Measurements from ENCODE around the gene TNP1.

DNA sequence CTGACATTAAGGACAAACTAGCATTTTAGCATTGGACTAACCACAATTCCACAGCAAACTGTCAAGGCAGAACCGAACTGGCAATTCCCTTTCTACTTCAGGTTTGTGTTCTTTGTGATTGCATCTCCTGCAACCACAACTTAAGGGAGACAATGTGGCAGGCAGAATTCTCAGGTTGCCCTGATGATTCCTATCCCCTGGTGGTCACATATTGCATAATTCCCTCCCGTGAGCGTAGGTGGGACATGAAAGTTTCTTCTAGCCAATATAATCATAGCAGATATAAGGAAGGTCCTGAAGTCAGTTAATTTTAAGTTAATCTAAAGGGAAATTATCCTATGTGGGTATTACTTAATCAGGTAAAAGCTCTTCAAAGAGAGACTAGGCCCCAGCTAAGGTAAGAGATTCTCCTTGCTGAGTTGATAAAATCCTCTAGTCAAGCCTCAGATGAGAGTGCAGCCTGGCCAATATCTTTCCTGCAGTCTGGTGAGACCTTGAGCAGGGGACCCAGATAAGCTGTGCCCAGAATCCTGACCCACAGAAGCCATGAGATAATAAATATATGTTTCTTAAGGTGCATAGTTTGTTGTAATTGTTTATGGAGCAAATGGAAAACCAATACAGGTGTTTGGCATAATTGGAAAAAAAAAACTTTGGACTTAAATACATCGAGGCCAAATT is 45.9 kb upstream of the TNP1 start:
- TF ChIP-seq CTCF (IDR thresholded peaks at IDR 0.05 in 4 of 5, conservative IDR thresholded peaks at IDR 0.05 in 1 of 5) (no peak), POLR2A (IDR thresholded peaks at IDR 0.05) (no peak)
